VCaP (cell line): ENCODE measurements around the gene SGSM1.

Experiments
- H3K27ac ChIP-seq: fragments of 450-650 bp; 2 replicates; pipeline ENCODE4 v1.5.1; 2017
- CTCF ChIP-seq: fragments of 450-650 bp; conservative IDR thresholded peaks from 2 replicates; pipeline ENCODE4 v1.5.1; 2017; ENCODE audit warnings: mild to moderate bottlenecking, moderate library complexity

Gene SGSM1

GRCh38 chr22:24810043-24810749 is 4.2 kb downstream of the SGSM1 start:
- H3K27ac ChIP-seq: peak overlapping the region; percentile 55
- no peak for TF ChIP-seq CTCF

GRCh38 chr22:24812950-24813775 is 7.2 kb downstream of the SGSM1 start:
- peak overlapping the region; percentile 22; the same call in 1 of the 2 replicates for H3K27ac ChIP-seq
- no peak for TF ChIP-seq CTCF

GRCh38 chr22:24813861-24814770 is 8.1 kb downstream of the SGSM1 start:
- H3K27ac ChIP-seq: no peak overlapping the region

GRCh38 chr22:24816806-24817205 is 10.8 kb downstream of the SGSM1 start:
- no peak overlapping the region for H3K27ac ChIP-seq
- no peak for TF ChIP-seq CTCF

More at GRCh38 chr22:24813861-24814770, 8.1 kb downstream of the SGSM1 start:
- no peak for TF ChIP-seq CTCF

- peak overlapping the region; percentile 78 for H3K27ac ChIP-seq
Observed at GRCh38 chr22:24819487-24819886, 13.5 kb downstream of the SGSM1 start.

GRCh38 chr22:24819911-24820461 is 14.0 kb downstream of the SGSM1 start:
- H3K27ac ChIP-seq: peak overlapping the region; percentile 78
- no peak for TF ChIP-seq CTCF

More at GRCh38 chr22:24819487-24819886, 13.5 kb downstream of the SGSM1 start:
- no peak for TF ChIP-seq CTCF
